DLD1 (cell line): ENCODE measurements around the gene ZNF784.

Experiments
- in situ Hi-C: cut with HindIII; loops from 2 replicates; pipeline ENCODE4 v1.10.0; 2017; ENCODE audit warnings: low sequenced_read_pairs

The ZNF784 gene

GRCh38 chr19:55605637-55606470 is 18.5 kb downstream of the ZNF784 start, which contains the start of gene ZNF865:
ZNF865 (plus strand) TSS chr19:55605647; CDS start chr19:55613619, 7,972 bp downstream.
- in situ Hi-C loops = no loop called here

- in situ Hi-C loops = no loop called here
These were observed 19.1 kb downstream of the ZNF784 start for GRCh38 chr19:55605207-55605636.

GRCh38 chr19:55603581-55604292 is 20.6 kb downstream of the ZNF784 start:
- in situ Hi-C loops = no loop called here

GRCh38 chr19:55603115-55603514 is 21.3 kb downstream of the ZNF784 start:
- in situ Hi-C loops = no loop called here

GRCh38 chr19:55602104-55603001 is 22.0 kb downstream of the ZNF784 start:
- in situ Hi-C loops = no loop called here

- in situ Hi-C loops = no loop called here
These were observed 23.3 kb downstream of the ZNF784 start for GRCh38 chr19:55601084-55601483.

- in situ Hi-C loops = no loop called here
These were observed 23.7 kb downstream of the ZNF784 start for GRCh38 chr19:55600662-55601028.

- in situ Hi-C loops = no loop called here
These were observed 24.3 kb downstream of the ZNF784 start, which contains the start of gene ZNF524 for GRCh38 chr19:55599842-55600661. ZNF524 (plus strand) TSS chr19:55600288; CDS start chr19:55602113, 1,825 bp downstream.

- in situ Hi-C loops = no loop called here
These were observed 24.9 kb downstream of the ZNF784 start, which contains the start of gene FIZ1 for GRCh38 chr19:55599468-55599841. FIZ1 (minus strand) TSS chr19:55599517; CDS start chr19:55597865, 1,652 bp downstream.

- in situ Hi-C loops = no loop called here
These were observed 25.5 kb downstream of the ZNF784 start for GRCh38 chr19:55598719-55599467.

GRCh38 chr19:55598034-55598433 is 26.3 kb downstream of the ZNF784 start:
- in situ Hi-C loops = no loop called here

- in situ Hi-C loops = no loop called here
These were observed 26.9 kb downstream of the ZNF784 start for GRCh38 chr19:55597501-55597921.

GRCh38 chr19:55596304-55596703 is 28.1 kb downstream of the ZNF784 start:
- in situ Hi-C loops = no loop called here

- in situ Hi-C loops = no loop called here
These were observed 29.3 kb downstream of the ZNF784 start for GRCh38 chr19:55594996-55595545.

GRCh38 chr19:55593096-55593772 is 31.1 kb downstream of the ZNF784 start:
- in situ Hi-C loops = no loop called here

- in situ Hi-C loops = no loop called here
These were observed 31.8 kb downstream of the ZNF784 start for GRCh38 chr19:55592391-55593090.

GRCh38 chr19:55591555-55591954 is 32.8 kb downstream of the ZNF784 start:
- in situ Hi-C loops = no loop called here

GRCh38 chr19:55590617-55591016 is 33.7 kb downstream of the ZNF784 start:
- in situ Hi-C loops = no loop called here
